ENCODE results near the gene DOCK11.

DOCK11 gene

DNA sequence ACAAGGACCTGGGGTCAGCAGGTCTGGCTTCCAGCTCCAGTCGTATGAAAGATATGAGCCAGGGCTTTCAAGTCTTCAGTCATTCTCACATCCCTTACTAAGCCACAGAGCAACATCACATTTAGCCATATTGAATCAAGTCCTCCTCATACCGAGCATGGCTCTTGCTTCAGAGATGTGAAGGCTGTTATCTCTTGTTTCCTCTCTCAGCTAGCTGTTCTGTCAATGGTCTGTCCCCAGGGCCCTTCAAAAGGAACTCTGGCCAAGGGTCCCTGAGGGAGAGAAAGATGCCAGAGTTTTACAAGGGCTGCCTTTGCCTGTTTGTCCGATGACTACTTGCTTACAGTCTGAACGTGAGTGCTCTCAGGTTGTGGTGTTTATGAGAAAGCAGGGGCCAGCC lies 30.5 kb downstream of the DOCK11 start:
- TF ChIP-seq, protein P1, sequence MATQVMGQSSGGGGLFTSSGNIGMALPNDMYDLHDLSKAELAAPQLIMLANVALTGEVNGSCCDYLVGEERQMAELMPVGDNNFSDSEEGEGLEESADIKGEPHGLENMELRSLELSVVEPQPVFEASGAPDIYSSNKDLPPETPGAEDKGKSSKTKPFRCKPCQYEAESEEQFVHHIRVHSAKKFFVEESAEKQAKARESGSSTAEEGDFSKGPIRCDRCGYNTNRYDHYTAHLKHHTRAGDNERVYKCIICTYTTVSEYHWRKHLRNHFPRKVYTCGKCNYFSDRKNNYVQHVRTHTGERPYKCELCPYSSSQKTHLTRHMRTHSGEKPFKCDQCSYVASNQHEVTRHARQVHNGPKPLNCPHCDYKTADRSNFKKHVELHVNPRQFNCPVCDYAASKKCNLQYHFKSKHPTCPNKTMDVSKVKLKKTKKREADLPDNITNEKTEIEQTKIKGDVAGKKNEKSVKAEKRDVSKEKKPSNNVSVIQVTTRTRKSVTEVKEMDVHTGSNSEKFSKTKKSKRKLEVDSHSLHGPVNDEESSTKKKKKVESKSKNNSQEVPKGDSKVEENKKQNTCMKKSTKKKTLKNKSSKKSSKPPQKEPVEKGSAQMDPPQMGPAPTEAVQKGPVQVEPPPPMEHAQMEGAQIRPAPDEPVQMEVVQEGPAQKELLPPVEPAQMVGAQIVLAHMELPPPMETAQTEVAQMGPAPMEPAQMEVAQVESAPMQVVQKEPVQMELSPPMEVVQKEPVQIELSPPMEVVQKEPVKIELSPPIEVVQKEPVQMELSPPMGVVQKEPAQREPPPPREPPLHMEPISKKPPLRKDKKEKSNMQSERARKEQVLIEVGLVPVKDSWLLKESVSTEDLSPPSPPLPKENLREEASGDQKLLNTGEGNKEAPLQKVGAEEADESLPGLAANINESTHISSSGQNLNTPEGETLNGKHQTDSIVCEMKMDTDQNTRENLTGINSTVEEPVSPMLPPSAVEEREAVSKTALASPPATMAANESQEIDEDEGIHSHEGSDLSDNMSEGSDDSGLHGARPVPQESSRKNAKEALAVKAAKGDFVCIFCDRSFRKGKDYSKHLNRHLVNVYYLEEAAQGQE (IDR thresholded peaks at IDR 0.05; ENCODE audit: low read depth): no peak
- TF ChIP-seq, protein P2, sequence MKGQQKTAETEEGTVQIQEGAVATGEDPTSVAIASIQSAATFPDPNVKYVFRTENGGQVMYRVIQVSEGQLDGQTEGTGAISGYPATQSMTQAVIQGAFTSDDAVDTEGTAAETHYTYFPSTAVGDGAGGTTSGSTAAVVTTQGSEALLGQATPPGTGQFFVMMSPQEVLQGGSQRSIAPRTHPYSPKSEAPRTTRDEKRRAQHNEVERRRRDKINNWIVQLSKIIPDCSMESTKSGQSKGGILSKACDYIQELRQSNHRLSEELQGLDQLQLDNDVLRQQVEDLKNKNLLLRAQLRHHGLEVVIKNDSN (IDR thresholded peaks at IDR 0.05): no peak
- TF ChIP-seq TEAD4 (IDR thresholded peaks at IDR 0.05) (no peak), YY1 (IDR thresholded peaks at IDR 0.05; ENCODE audit: low read depth) (no peak), NFIC (IDR thresholded peaks at IDR 0.05) (no peak)

DNA sequence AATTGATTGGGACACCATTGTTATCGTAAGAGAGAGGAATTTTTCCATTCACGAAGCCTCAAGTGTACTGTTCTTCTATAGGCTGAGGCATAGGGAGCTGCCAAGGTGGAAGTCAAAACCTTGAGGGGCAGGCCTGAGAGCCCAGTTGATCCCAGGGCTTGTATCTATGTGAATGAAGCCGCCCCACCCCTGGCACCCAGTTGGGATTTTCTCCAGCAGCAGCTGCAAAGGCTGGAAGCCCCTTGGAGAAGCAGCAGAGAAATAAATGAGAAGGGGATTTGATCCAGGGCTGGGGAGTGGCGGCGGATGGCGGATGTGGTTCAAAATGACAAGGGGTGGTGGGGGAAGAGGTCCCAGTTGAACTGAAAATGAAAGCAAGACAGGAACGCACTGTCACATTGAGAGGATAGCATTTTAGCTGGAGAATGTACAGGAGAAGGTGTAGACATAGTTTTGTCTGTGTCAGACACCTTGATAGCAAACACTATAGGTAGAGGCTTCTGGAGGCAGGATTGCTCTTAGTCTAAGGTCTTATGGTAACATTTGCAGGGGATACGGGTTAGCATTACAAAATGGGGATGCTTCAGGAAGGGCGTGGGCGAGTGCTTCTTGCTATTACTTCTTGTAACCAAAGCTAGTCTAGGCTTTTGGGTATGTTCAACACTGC lies 32.6 kb downstream of the DOCK11 start:
- TF ChIP-seq, protein P2 (IDR thresholded peaks at IDR 0.05): no peak
- TF ChIP-seq TCF12 (IDR thresholded peaks at IDR 0.05; ENCODE audit: low read depth) (no peak), RAD21 (IDR thresholded peaks at IDR 0.05; ENCODE audit: low read depth) (no peak), TAF1 (IDR thresholded peaks at IDR 0.05; ENCODE audit: low read depth) (no peak), FOXM1 (IDR thresholded peaks at IDR 0.05; ENCODE audit: borderline replicate concordance, low read depth) (no peak), YY1 (IDR thresholded peaks at IDR 0.05; ENCODE audit: low read depth) (no peak)
- TF ChIP-seq, protein P3, sequence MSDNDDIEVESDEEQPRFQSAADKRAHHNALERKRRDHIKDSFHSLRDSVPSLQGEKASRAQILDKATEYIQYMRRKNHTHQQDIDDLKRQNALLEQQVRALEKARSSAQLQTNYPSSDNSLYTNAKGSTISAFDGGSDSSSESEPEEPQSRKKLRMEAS (IDR thresholded peaks at IDR 0.05): no peak

DNA sequence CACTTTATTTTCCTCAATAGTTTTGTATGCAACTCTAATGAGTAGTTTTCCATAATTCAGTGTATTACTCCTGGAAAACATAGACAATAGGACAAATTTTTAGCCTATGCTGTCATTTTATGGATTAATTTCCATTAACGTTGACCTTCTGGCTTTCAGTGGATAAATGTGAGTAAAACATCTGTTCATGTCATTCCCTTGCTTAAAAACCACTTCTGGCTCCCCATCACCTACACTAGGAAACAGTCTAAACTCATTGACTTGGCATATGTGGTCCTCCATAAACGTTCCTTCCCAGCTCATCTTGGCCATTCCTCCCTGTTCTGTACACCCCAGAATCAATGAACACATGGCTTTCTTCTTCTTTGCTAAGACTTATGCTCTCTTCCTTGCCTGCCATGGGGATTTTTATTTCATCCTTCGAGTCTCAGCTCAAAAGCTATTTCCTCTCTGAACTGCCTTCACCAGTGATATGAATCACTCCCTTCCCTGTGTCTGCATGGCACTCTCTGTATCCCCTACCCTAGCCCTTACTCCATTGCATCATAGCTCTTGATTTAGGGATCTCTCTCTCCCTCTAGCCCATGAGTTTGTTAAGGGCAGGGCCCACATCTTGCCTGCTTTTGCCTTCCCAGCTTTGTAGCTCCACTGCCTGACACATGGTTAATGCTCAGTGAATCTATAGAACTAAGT lies 34.8 kb downstream of the DOCK11 start:
- TF ChIP-seq FOXM1 (IDR thresholded peaks at IDR 0.05; ENCODE audit: borderline replicate concordance, low read depth) (no peak), EP300 (IDR thresholded peaks at IDR 0.05; ENCODE audit: borderline replicate concordance) (no peak), CREB1 (IDR thresholded peaks at IDR 0.05; ENCODE audit: low read depth) (no peak), CEBPB (IDR thresholded peaks at IDR 0.05) (no peak), TEAD4 (IDR thresholded peaks at IDR 0.05) (no peak), YY1 (IDR thresholded peaks at IDR 0.05; ENCODE audit: low read depth) (no peak), TCF12 (IDR thresholded peaks at IDR 0.05; ENCODE audit: low read depth) (no peak), EGR1 (IDR thresholded peaks at IDR 0.05) (no peak), TAF1 (IDR thresholded peaks at IDR 0.05; ENCODE audit: low read depth) (no peak), NFIC (IDR thresholded peaks at IDR 0.05) (no peak), ZBTB7A (IDR thresholded peaks at IDR 0.05; ENCODE audit: low read depth) (no peak), RAD21 (IDR thresholded peaks at IDR 0.05; ENCODE audit: low read depth) (no peak)
- TF ChIP-seq, protein P1 (IDR thresholded peaks at IDR 0.05; ENCODE audit: low read depth): no peak
- TF ChIP-seq, protein P2 (IDR thresholded peaks at IDR 0.05): no peak
- TF ChIP-seq, protein P3 (IDR thresholded peaks at IDR 0.05): no peak

DNA sequence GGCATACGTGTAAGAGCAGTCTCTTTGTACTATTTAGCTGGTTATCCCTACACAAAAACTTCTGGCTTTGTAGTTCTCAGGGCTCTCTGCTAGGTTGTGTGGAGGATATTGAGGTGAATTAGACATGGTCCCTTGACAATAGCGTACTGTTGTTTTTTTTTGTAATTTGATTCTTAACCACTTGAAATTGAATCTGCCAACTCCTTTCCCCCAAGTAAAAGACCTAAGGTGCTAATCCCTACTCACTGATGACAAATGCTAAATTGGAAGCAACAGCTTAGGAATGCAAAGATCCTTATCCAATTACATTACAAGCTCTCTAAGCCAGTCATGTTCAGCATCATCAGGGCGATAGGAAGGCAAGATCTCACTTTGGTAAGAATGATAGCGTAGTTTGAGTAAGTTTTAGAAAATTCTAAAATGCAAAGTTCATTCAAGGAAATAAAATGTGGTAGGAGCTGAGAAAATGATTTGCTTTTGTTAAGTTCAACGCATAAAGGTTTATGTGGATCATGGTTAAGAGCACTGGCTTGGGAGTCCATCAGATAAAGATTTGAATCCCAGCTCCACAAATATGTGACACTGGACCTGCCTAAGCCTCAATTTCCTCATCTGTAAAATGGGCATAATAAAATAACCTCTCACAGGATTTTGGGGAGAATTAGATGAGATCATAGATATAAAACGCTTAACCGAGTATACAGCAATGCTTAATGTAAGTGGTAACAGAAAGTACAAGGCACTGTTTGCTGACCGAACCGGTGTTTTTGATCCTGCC lies 39.3 kb downstream of the DOCK11 start:
- no peak for TF ChIP-seq CREB1 (IDR thresholded peaks at IDR 0.05; ENCODE audit: low read depth)
- TF ChIP-seq, protein P3 (IDR thresholded peaks at IDR 0.05): no peak
- no peak for TF ChIP-seq EGR1 (IDR thresholded peaks at IDR 0.05)
- no peak for TF ChIP-seq RAD21 (IDR thresholded peaks at IDR 0.05; ENCODE audit: low read depth)
- TF ChIP-seq, protein P1 (IDR thresholded peaks at IDR 0.05; ENCODE audit: low read depth): no peak
- TF ChIP-seq ZBTB7A (IDR thresholded peaks at IDR 0.05; ENCODE audit: low read depth): no peak
- TF ChIP-seq TCF12 (IDR thresholded peaks at IDR 0.05; ENCODE audit: low read depth): no peak
- no peak for TF ChIP-seq FOXM1 (IDR thresholded peaks at IDR 0.05; ENCODE audit: borderline replicate concordance, low read depth)
- TF ChIP-seq, protein P2 (IDR thresholded peaks at IDR 0.05): no peak
- no peak for TF ChIP-seq NFIC (IDR thresholded peaks at IDR 0.05)
